HCT116 (cell line): ENCODE results near the gene DMPK. TPM values are rescaled to one million over a fixed set of nuclear protein-coding genes. Genes with fewer than 3 reads are reported as not detected.

Experiments used
- ATAC-seq: fragments of 200-7000 bp; cut with Tn5 transposase; 2 replicates; pipeline ENCODE4 v1.9.1; 2020; ENCODE audit warnings: mild to moderate bottlenecking, moderate library complexity
- BruUV-seq: library from RNA; stranded (reverse); fragments of 400-500 nt; replicated peaks from 2 replicates; lab custom pipeline; 2021; lab: Mats Ljungman, UMichigan
- CTCF ChIA-PET: fragments of 300-600 bp; sonication (Branson Sonifier 250); formaldehyde crosslinking; loops from one replicate; lab custom pipeline; 2021; ENCODE audit warnings: antibody characterized with exemption; lab: Charles Lee
- POLR2A ChIA-PET: fragments of 300-600, 350-600 bp; sonication (Branson Sonifier 250); formaldehyde crosslinking; loops from one replicate; lab custom pipeline; 2021; ENCODE audit warnings: antibody characterized with exemption; lab: Charles Lee
- RAD21 ChIA-PET, 2 experiments: fragments of 300-600 bp; sonication (Branson Sonifier 250); formaldehyde crosslinking; loops; one replicate each; lab custom pipeline; 2023; ENCODE audit warnings: low total read pairs in 2 of 2; ENCODE audit not compliant: uncharacterized antibody in 2 of 2, unreplicated experiment in 2 of 2, low non-redundant PET in 1 of 2; lab: Charles Lee
- DNase-seq: peaks from one replicate; pipeline ENCODE4 v3.0.0-alpha.2; 2010; ENCODE audit warnings: low read depth, low spot score
- H2AFZ ChIP-seq: fragments of 200-600 bp; shearing (Covaris generic), sonication (generic); 2 replicates; pipeline ENCODE4 v1.6.1; 2017; ENCODE audit warnings: low read depth, mixed run types, mixed read lengths, antibody characterized with exemption, low read length; ENCODE audit not compliant: poor library complexity, severe bottlenecking
- H3K27ac ChIP-seq: 2 replicates; pipeline ENCODE4 v1.5.1; 2012; ENCODE audit warnings: low read depth, low read length
- H3K27me3 ChIP-seq: fragments of 200-600 bp; sonication (generic); 2 replicates; pipeline ENCODE4 v1.6.1; 2016; ENCODE audit warnings: mixed run types, low read length, mixed read lengths; ENCODE audit not compliant: insufficient read depth
- H3K36me3 ChIP-seq, 2 experiments: fragments of 200-500 bp in 1 of 2; fragments of 200-600 bp in 1 of 2; sonication (Bioruptor generic) in 1 of 2; sonication (generic) in 1 of 2; 2 replicates each; pipeline versions ENCODE4 v1.5.1 to v1.6.1; 2014 to 2016; ENCODE audit warnings: low read length in 2 of 2, inconsistent platforms in 1 of 2, mixed read lengths in 1 of 2, mixed run types in 1 of 2; ENCODE audit not compliant: insufficient read depth in 2 of 2, control insufficient read depth in 1 of 2
- H3K4me1 ChIP-seq, 2 experiments: fragments of 200-600 bp in 1 of 2; sonication (generic) in 1 of 2; 2 replicates each; pipeline versions ENCODE4 v1.5.1 to v1.6.1; 2012 to 2017; ENCODE audit warnings: low read length in 2 of 2, inconsistent platforms in 1 of 2, mild to moderate bottlenecking in 1 of 2, mixed read lengths in 1 of 2, mixed run types in 1 of 2, moderate library complexity in 1 of 2; ENCODE audit not compliant: insufficient read depth in 2 of 2, control insufficient read depth in 1 of 2
- H3K4me2 ChIP-seq: fragments of 200-600 bp; sonication (generic); 2 replicates; pipeline ENCODE4 v1.6.1; 2017; ENCODE audit warnings: mixed run types, low read length, mixed read lengths
- H3K4me3 ChIP-seq, 2 experiments: fragments of 200-600 bp in 1 of 2; sonication (generic) in 1 of 2; replicated peaks in 1 of 2; 2 replicates each; pipeline ENCODE4 v1.5.1; 2011 to 2016; ENCODE audit warnings: low read length in 2 of 2, control low read depth in 1 of 2, low read depth in 1 of 2, mild to moderate bottlenecking in 1 of 2, mixed read lengths in 1 of 2, mixed run types in 1 of 2
- H3K79me2 ChIP-seq: fragments of 200-600 bp; sonication (generic); 2 replicates; pipeline ENCODE4 v1.6.1; 2017; ENCODE audit warnings: mild to moderate bottlenecking, mixed run types, low read length, moderate library complexity, mixed read lengths; ENCODE audit not compliant: insufficient read depth
- H3K9ac ChIP-seq: fragments of 200-600 bp; sonication (generic); 2 replicates; pipeline ENCODE4 v1.6.1; 2016; ENCODE audit warnings: low read length, mixed read lengths
- H3K9me2 ChIP-seq: fragments of 200-600 bp; sonication (generic), shearing (Covaris generic); 2 replicates; pipeline ENCODE4 v1.6.1; 2017; ENCODE audit warnings: mixed run types, mild to moderate bottlenecking, moderate library complexity; ENCODE audit not compliant: insufficient read depth
- H3K9me3 ChIP-seq, 2 experiments: fragments of 200-500 bp in 1 of 2; fragments of 200-600 bp in 1 of 2; sonication (Bioruptor generic) in 1 of 2; sonication (generic) in 1 of 2; 2 replicates each; pipeline ENCODE4 v1.6.1; 2014 to 2017; ENCODE audit warnings: low read length in 2 of 2, mixed read lengths in 2 of 2, inconsistent platforms in 1 of 2, low read depth in 1 of 2, mild to moderate bottlenecking in 1 of 2, mixed run types in 1 of 2, moderate library complexity in 1 of 2; ENCODE audit not compliant: control insufficient read depth in 1 of 2, insufficient read depth in 1 of 2
- H4K20me1 ChIP-seq: fragments of 200-600 bp; sonication (generic), shearing (Covaris generic); 2 replicates; pipeline ENCODE4 v1.6.1; 2017; ENCODE audit warnings: mixed run types, mild to moderate bottlenecking, moderate library complexity; ENCODE audit not compliant: insufficient read depth
- EGR1 ChIP-seq: IDR thresholded peaks from 2 replicates; pipeline ENCODE4 v1.6.1; 2012; ENCODE audit warnings: low read depth
- EZH2 ChIP-seq: fragments of 200-600 bp; sonication (generic); IDR thresholded peaks from 2 replicates; pipeline ENCODE4 v1.6.1; 2017; ENCODE audit warnings: antibody characterized with exemption, mixed run types
- RAD21 ChIP-seq: IDR thresholded peaks from 2 replicates; pipeline ENCODE4 v1.6.1; 2012; ENCODE audit warnings: low read depth, mild to moderate bottlenecking
- SP1 ChIP-seq: IDR thresholded peaks from 2 replicates; pipeline ENCODE4 v1.6.1; 2012; ENCODE audit warnings: low read depth
- TCF7L2 ChIP-seq: IDR thresholded peaks from 2 replicates; pipeline ENCODE4 v1.7.0; 2011; ENCODE audit warnings: borderline replicate concordance, inconsistent platforms; ENCODE audit not compliant: insufficient read depth, insufficient read length; ENCODE audit errors: extremely low read depth
- ZNF274 ChIP-seq: fragments of 200-500 bp; sonication (Bioruptor generic); IDR thresholded peaks from 2 replicates; pipeline ENCODE4 v1.6.1; 2014; ENCODE audit warnings: mild to moderate bottlenecking, low read depth, low read length, inconsistent platforms
- intact Hi-C: fragments of 100-400 bp; cut with micrococcal nuclease; formaldehyde crosslinking; loops from 2 replicates; pipeline ENCODE4 v1.10.0; 2022
- total RNA-seq: library from RNA; stranded (reverse); gene quantifications from one replicate; pipeline ENCODE4 v1.2.1, GENCODE V29; 2021; ENCODE audit not compliant: unreplicated experiment

Gene DMPK
- total RNA-seq, 1 experiment from 2014 or later = 52.5 TPM

GRCh38 chr19:45785781-45786532 lies 3.7 kb upstream of the DMPK start:
- ATAC-seq = no peak
- Histone ChIP-seq H4K20me1 (no peaks in the 10 kb centered on the region), H3K27me3 (no peaks in the 10 kb centered on the region)
- no TSS peak for BruUV-seq
- TF ChIP-seq EGR1 = no peak
- TF ChIP-seq SP1 = no peak
- TF ChIP-seq, all 23 proteins: peak for 0
- Histone ChIP-seq H3K9me3 (no peaks in the 10 kb centered on the region), H3K27ac (no peak overlapping the region), H3K79me2 (peaks cover 6% of the 10 kb centered on the region), H3K9me2 (no peaks in the 10 kb centered on the region), H3K4me3 (no peak overlapping the region), H2AFZ (no peak overlapping the region), H3K36me3 (peaks cover 10 to 13% of the 10 kb centered on the region in 2 experiments; a peak in 3 of 4 replicates), H3K9ac (no peak overlapping the region), H3K4me2 (no peak overlapping the region), H3K4me1 (peaks cover 25 to 37% of the 10 kb centered on the region in 2 experiments)
- RAD21 ChIA-PET = no interaction called here
- DNase-seq = no peak
- intact Hi-C loops = no loop called here
- CTCF ChIA-PET = no interaction called here
- POLR2A ChIA-PET = no interaction called here

- RAD21 ChIA-PET = no interaction called here
- no peak for DNase-seq
- POLR2A ChIA-PET = no interaction called here
- Histone ChIP-seq H3K9ac (no peak overlapping the region), H3K79me2 (no peaks in the 10 kb centered on the region; the same call in 1 of the 2 replicates), H3K4me1 (peaks cover 33 to 42% of the 10 kb centered on the region in 2 experiments), H3K27me3 (no peaks in the 10 kb centered on the region), H3K4me2 (no peak overlapping the region), H3K4me3 (no peak overlapping the region), H2AFZ (no peak overlapping the region), H3K9me2 (no peaks in the 10 kb centered on the region), H3K9me3 (no peaks in the 10 kb centered on the region), H3K27ac (no peak overlapping the region), H4K20me1 (no peaks in the 10 kb centered on the region), H3K36me3 (peaks cover 7 to 13% of the 10 kb centered on the region in 2 experiments; a peak in 3 of 4 replicates)
- TF ChIP-seq TCF7L2 (no peak), RAD21 (no peak), EZH2 (no peak), ZNF274 (no peak)
- ATAC-seq = no peak
- CTCF ChIA-PET = no interaction called here
- intact Hi-C loops = no loop called here
- BruUV-seq = no TSS peak
Observed at GRCh38 chr19:45785097-45785496, 2.8 kb upstream of the DMPK start.
